Astrocyte of the spinal cord (primary cell): ENCODE results near the gene GRB7.
"Not testable (repeated sequence)": the region's sequence is repeated elsewhere in the genome, so short reads cannot be mapped to it uniquely, and the experiment has no call there.

Source experiments
- DNase-seq: peaks from one replicate; pipeline ENCODE4 v3.0.0; 2011; ENCODE audit warnings: low read depth, low spot score
- H3K4me3 ChIP-seq: 2 replicates; pipeline ENCODE4 v1.5.1; 2011; ENCODE audit warnings: low read depth, mild to moderate bottlenecking, low read length, moderate library complexity
- CTCF ChIP-seq: IDR thresholded peaks from 2 replicates; pipeline ENCODE4 v1.5.1; 2012; ENCODE audit warnings: low read depth, mild to moderate bottlenecking, low read length, inconsistent platforms
- in situ Hi-C: cut with HindIII; loops from 2 replicates; pipeline ENCODE4 v1.10.0; 2017; ENCODE audit warnings: low sequenced_read_pairs

GRB7 gene

GRCh38 chr17:39745335-39746144 is 7.8 kb downstream of the GRB7 start:
- in situ Hi-C loops, result no loop called here
- no peak for TF ChIP-seq CTCF
- no peak for DNase-seq

GRCh38 chr17:39746145-39746461 is 8.4 kb downstream of the GRB7 start:
- DNase-seq, result no peak
- H3K4me3 ChIP-seq, result no peak overlapping the region
- in situ Hi-C loops, result no loop called here
- TF ChIP-seq CTCF, result no peak

More at GRCh38 chr17:39745335-39746144, 7.8 kb downstream of the GRB7 start:
- H3K4me3 ChIP-seq, result no peak overlapping the region

DNA sequence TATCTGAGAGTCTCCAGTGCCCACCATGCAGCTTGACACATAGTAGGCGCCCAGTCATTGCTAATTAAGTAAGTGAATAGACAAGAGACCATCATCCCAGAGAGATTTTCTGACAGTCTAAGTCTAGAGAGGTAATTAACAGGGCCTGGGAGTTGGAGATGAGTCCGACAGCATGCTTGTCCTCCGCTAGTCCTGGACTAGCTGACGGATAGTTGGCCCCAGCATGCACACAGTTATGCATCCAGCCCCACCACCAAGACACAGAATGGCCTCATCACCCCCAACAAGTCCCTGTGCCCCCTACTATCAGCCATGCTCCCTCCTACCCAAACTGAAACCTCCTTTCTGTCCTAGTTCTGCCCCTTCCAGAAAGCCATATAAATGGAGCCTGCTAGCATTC is 10.0 kb downstream of the GRB7 start:
- H3K4me3 ChIP-seq, result no peak overlapping the region
- DNase-seq, result no peak
- TF ChIP-seq CTCF, result no peak
- in situ Hi-C loops, result no loop called here

DNA sequence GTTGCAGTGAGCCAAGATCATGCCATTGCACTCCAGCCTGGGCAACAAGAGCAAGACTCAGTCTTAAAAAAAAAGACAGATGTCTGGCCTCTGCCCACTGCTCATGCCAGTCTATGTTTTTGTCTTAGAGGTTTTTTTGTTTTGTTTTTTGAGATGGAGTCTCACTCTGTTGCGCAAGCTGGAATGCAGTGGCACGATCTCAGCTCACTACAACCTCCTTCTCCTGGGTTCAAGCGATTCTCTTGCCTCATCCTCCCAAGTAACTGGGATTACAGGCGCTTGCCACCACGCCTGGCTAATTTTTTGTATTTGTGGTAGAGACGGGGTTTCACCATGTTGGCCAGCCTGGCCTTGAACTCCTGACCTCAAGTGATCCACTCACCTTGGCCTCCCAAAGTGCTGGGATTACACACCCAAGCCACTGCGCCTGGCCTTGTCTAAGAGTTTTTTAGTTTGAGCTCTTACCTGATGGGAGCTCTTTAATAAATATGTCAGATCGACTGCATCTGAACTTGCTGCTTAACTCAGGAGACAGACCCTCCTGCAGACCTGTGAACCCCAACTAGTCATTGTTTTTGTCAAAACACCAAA is 10.8 kb downstream of the GRB7 start:
- in situ Hi-C loops, DNase-seq: not testable (repeated sequence)

GRCh38 chr17:39750131-39751015 is 12.6 kb downstream of the GRB7 start:
- no peak for TF ChIP-seq CTCF
- in situ Hi-C loops, result no loop called here
- DNase-seq, result no peak
- no peak overlapping the region for H3K4me3 ChIP-seq

More for the DNA sequence above, 10.8 kb downstream of the GRB7 start:
- not testable (repeated sequence) for H3K4me3 ChIP-seq

GRCh38 chr17:39751016-39751543 is 13.3 kb downstream of the GRB7 start:
- DNase-seq, result no peak
- no peak overlapping the region for H3K4me3 ChIP-seq
- in situ Hi-C loops, result no loop called here
- no peak for TF ChIP-seq CTCF
